IMR-90 (cell line): ENCODE data around the gene NCAM1. TPM values are rescaled to one million over a fixed set of nuclear protein-coding genes. Genes with fewer than 3 reads are reported as not detected.

Source experiments
- ATAC-seq: fragments of 200-7000 bp; cut with Tn5 transposase; 2 replicates; pipeline ENCODE4 v1.9.1; 2020; ENCODE audit warnings: low read depth, mild to moderate bottlenecking, moderate library complexity
- BruUV-seq: library from RNA; stranded (reverse); fragments of 400-500 nt; replicated peaks from 2 replicates; lab custom pipeline; 2021; lab: Mats Ljungman, UMichigan
- CTCF ChIA-PET: fragments of 300-600 bp; formaldehyde crosslinking; extraction: SDS; loops from one replicate; lab custom pipeline; 2021; ENCODE audit warnings: antibody characterized with exemption; lab: Yijun Ruan, JAX
- POLR2A ChIA-PET: fragments of 300-600 bp; sonication (Branson Sonifier 250); formaldehyde crosslinking; loops from one replicate; lab custom pipeline; 2022; ENCODE audit warnings: antibody characterized with exemption; ENCODE audit not compliant: unreplicated experiment; lab: Charles Lee
- DNase-seq: peaks from one replicate; pipeline ENCODE4 v3.0.0; 2013
- H2AFZ ChIP-seq: replicated peaks from 2 replicates; pipeline ENCODE3; 2013; ENCODE audit warnings: low read length, mild to moderate bottlenecking; ENCODE audit not compliant: poor library complexity
- H2AK5ac ChIP-seq: 2 replicates; pipeline ENCODE4 v1.6.1; 2013; ENCODE audit warnings: low read depth, low read length, inconsistent platforms
- H2AK9ac ChIP-seq: replicated peaks from 2 replicates; pipeline ENCODE3; 2013; ENCODE audit warnings: mild to moderate bottlenecking, low read depth, low read length, moderate library complexity; ENCODE audit not compliant: poor library complexity
- H2BK120ac ChIP-seq: 2 replicates; pipeline ENCODE4 v1.6.1; 2013; ENCODE audit warnings: low read depth, low read length, inconsistent platforms
- H2BK15ac ChIP-seq: 3 replicates; pipeline ENCODE4 v1.6.1; 2013; ENCODE audit warnings: low read depth, low read length, inconsistent platforms
- H2BK20ac ChIP-seq: 2 replicates; pipeline ENCODE4 v1.6.1; 2013; ENCODE audit warnings: low read depth, mild to moderate bottlenecking, inconsistent platforms, low read length, moderate library complexity
- H2BK5ac ChIP-seq: 2 replicates; pipeline ENCODE4 v1.6.1; 2013; ENCODE audit warnings: mild to moderate bottlenecking, low read depth, low read length, inconsistent platforms; ENCODE audit not compliant: poor library complexity, severe bottlenecking
- H3K14ac ChIP-seq: replicated peaks from 2 replicates; pipeline ENCODE4 v1.6.1; 2013; ENCODE audit warnings: low read depth, low read length, inconsistent platforms
- H3K18ac ChIP-seq: 2 replicates; pipeline ENCODE4 v1.6.1; 2013; ENCODE audit warnings: low read depth, low read length, control low read depth
- H3K23ac ChIP-seq: 2 replicates; pipeline ENCODE4 v1.6.1; 2013; ENCODE audit warnings: low read depth, low read length, inconsistent platforms
- H3K27ac ChIP-seq: 2 replicates; pipeline ENCODE4 v1.5.1; 2013; ENCODE audit warnings: mild to moderate bottlenecking, control low read depth, low read length; ENCODE audit not compliant: insufficient read depth
- H3K27me3 ChIP-seq: 2 replicates; pipeline ENCODE4 v1.6.1; 2013; ENCODE audit warnings: low read length; ENCODE audit not compliant: control insufficient read depth, insufficient read depth
- H3K36me3 ChIP-seq: 2 replicates; pipeline ENCODE4 v1.6.1; 2013; ENCODE audit warnings: low read length, mixed read lengths; ENCODE audit not compliant: control insufficient read depth, insufficient read depth
- H3K4ac ChIP-seq: 2 replicates; pipeline ENCODE4 v1.6.1; 2013; ENCODE audit warnings: low read depth, low read length, inconsistent platforms
- H3K4me1 ChIP-seq: 2 replicates; pipeline ENCODE4 v1.6.1; 2013; ENCODE audit warnings: low read length, mixed read lengths; ENCODE audit not compliant: control insufficient read depth, insufficient read depth
- H3K4me2 ChIP-seq: 2 replicates; pipeline ENCODE4 v1.6.1; 2013; ENCODE audit warnings: low read depth, mild to moderate bottlenecking, control low read depth, low read length, moderate library complexity
- H3K4me3 ChIP-seq: 2 replicates; pipeline ENCODE4 v1.5.1; 2013; ENCODE audit warnings: low read depth, mild to moderate bottlenecking, control low read depth, low read length, moderate library complexity; ENCODE audit not compliant: insufficient read depth
- H3K56ac ChIP-seq: 2 replicates; pipeline ENCODE4 v1.6.1; 2013; ENCODE audit warnings: low read length, inconsistent platforms; ENCODE audit not compliant: insufficient read depth; ENCODE audit errors: extremely low read depth
- H3K79me1 ChIP-seq, 2 experiments: 2 replicates each; pipeline ENCODE4 v1.6.1; 2013; ENCODE audit warnings: low read length in 2 of 2, inconsistent platforms in 1 of 2, low read depth in 1 of 2
- H3K9ac ChIP-seq: 2 replicates; pipeline ENCODE4 v1.6.1; 2013; ENCODE audit warnings: low read depth, low read length, control low read depth
- H3K9me1 ChIP-seq: 2 replicates; pipeline ENCODE4 v1.6.1; 2013; ENCODE audit warnings: low read length, inconsistent platforms; ENCODE audit not compliant: insufficient read depth
- H3K9me3 ChIP-seq: 2 replicates; pipeline ENCODE4 v1.6.1; 2013; ENCODE audit warnings: low read length; ENCODE audit not compliant: control insufficient read depth, insufficient read depth
- H4K20me1 ChIP-seq: 2 replicates; pipeline ENCODE4 v1.6.1; 2013; ENCODE audit warnings: low read length, inconsistent platforms; ENCODE audit not compliant: insufficient read depth
- H4K5ac ChIP-seq: 2 replicates; pipeline ENCODE4 v1.6.1; 2013; ENCODE audit warnings: mild to moderate bottlenecking, low read depth, low read length, control low read depth
- H4K8ac ChIP-seq, 2 experiments: 2 replicates each; pipeline ENCODE4 v1.6.1; 2013; ENCODE audit warnings: low read depth in 2 of 2, low read length in 2 of 2, control low read depth in 1 of 2, inconsistent platforms in 1 of 2
- H4K91ac ChIP-seq: 2 replicates; pipeline ENCODE4 v1.6.1; 2013; ENCODE audit warnings: low read depth, low read length, inconsistent platforms; ENCODE audit not compliant: insufficient read depth
- BHLHE40 ChIP-seq: fragments of 150-350 bp; IDR thresholded peaks from 2 replicates; pipeline ENCODE4 v1.6.1; 2016; ENCODE audit warnings: mild to moderate bottlenecking, low read depth, low read length
- CEBPB ChIP-seq: IDR thresholded peaks from 2 replicates; pipeline ENCODE4 v1.6.1; 2012; ENCODE audit warnings: low read depth, low read length, improper control_type of control experiment
- CTCF ChIP-seq: conservative IDR thresholded peaks from 2 replicates; pipeline ENCODE4 v1.5.1; 2012; ENCODE audit warnings: mild to moderate bottlenecking, low read depth, low read length, improper control_type of control experiment
- NFE2L2 ChIP-seq: fragments of 150-350 bp; IDR thresholded peaks from 2 replicates; pipeline ENCODE4 v1.6.1; 2016; ENCODE audit warnings: low read depth, mild to moderate bottlenecking, low read length
- POLR2A ChIP-seq: IDR thresholded peaks from 2 replicates; pipeline ENCODE4 v1.6.1; 2012; ENCODE audit warnings: mild to moderate bottlenecking, low read depth, low read length
- RAD21 ChIP-seq: IDR thresholded peaks from 2 replicates; pipeline ENCODE4 v1.6.1; 2012; ENCODE audit warnings: low read length, improper control_type of control experiment
- RCOR1 ChIP-seq: IDR thresholded peaks from 2 replicates; pipeline ENCODE4 v1.6.1; 2012; ENCODE audit warnings: mild to moderate bottlenecking, low read length, improper control_type of control experiment; ENCODE audit not compliant: insufficient replicate concordance
- RFX5 ChIP-seq: IDR thresholded peaks from 2 replicates; pipeline ENCODE4 v1.8.0; 2012; ENCODE audit warnings: low read depth, mild to moderate bottlenecking, low read length, moderate library complexity
- SMC3 ChIP-seq: fragments of 150-350 bp; IDR thresholded peaks from 2 replicates; pipeline ENCODE4 v1.6.1; 2016; ENCODE audit warnings: low read depth, mild to moderate bottlenecking, antibody characterized with exemption, low read length, moderate library complexity
- WGBS, 2 experiments: methylation state at CpG; one replicate each; pipeline versions ENCODE4 v1.1.5 to v1.1.7; 2013; ENCODE audit warnings: missing lambda C conversion rate in 2 of 2; ENCODE audit not compliant: insufficient read length in 1 of 2; ENCODE audit errors: extremely low coverage in 2 of 2; 5-methylcytosine and 5-hydroxymethylcytosine counted together
- dilution Hi-C: fragments of 300-500 bp; cut with HindIII; formaldehyde crosslinking; loops from one replicate; pipeline ENCODE4 v1.14.3; 2018; ENCODE audit warnings: low sequenced_read_pairs; ENCODE audit not compliant: unreplicated experiment
- in situ Hi-C: fragments of 300-500 bp; cut with MboI; formaldehyde crosslinking; loops from 3 replicates; pipeline ENCODE4 v1.14.3; 2019; ENCODE audit warnings: low sequenced_read_pairs, inconsistent platforms, mixed read lengths
- intact Hi-C: fragments of 100-400 bp; cut with micrococcal nuclease; formaldehyde crosslinking; loops from 2 replicates; pipeline ENCODE4 v1.10.0; 2022
- polyA plus RNA-seq, 3 experiments: library from polyadenylated mRNA; depleted of rRNA; stranded (reverse); fragments of >200 nt; gene quantifications; 2 replicates each; pipeline ENCODE4 v1.2.3, GENCODE V29; 2012; ENCODE audit warnings: low replicate concordance in 1 of 3
- total RNA-seq: library from RNA; depleted of rRNA; stranded (reverse); fragments of >200 nt; gene quantifications from 2 replicates; pipeline ENCODE4 v1.2.3, GENCODE V29; 2012
- TF ChIP-seq, protein P1 (sequence below): fragments of 150-350 bp; IDR thresholded peaks from 2 replicates; pipeline ENCODE4 v1.6.1; 2016; ENCODE audit warnings: low read depth, mild to moderate bottlenecking, low read length, moderate library complexity, borderline replicate concordance

The NCAM1 gene
- total and polyA plus RNA-seq, 2 of the 4 experiments (the other 2 are of a cell fraction), result 0.09 to 0.18 TPM

DNA sequence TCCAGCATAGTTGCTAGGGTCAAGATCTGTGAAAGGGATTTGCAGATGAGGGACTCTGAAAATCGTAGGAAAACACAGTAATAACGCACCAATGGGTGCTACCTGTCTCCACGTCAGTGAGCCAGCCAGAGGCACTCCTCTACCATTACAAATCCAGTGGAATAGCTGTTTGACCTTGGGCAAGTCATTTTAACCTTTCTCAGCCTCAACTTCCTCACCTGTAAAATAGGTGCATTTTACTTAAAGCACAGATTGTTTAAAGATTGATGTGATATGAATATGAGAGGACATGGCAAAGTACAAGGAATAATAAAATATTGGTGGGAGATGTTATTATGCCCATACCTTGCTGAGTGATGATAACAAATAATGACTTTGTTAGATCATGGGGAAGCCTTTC is 205.1 kb downstream of the NCAM1 start (continued):
- TF ChIP-seq, protein P1, sequence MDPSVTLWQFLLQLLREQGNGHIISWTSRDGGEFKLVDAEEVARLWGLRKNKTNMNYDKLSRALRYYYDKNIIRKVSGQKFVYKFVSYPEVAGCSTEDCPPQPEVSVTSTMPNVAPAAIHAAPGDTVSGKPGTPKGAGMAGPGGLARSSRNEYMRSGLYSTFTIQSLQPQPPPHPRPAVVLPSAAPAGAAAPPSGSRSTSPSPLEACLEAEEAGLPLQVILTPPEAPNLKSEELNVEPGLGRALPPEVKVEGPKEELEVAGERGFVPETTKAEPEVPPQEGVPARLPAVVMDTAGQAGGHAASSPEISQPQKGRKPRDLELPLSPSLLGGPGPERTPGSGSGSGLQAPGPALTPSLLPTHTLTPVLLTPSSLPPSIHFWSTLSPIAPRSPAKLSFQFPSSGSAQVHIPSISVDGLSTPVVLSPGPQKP, result no peak
- TF ChIP-seq POLR2A, result no peak

DNA sequence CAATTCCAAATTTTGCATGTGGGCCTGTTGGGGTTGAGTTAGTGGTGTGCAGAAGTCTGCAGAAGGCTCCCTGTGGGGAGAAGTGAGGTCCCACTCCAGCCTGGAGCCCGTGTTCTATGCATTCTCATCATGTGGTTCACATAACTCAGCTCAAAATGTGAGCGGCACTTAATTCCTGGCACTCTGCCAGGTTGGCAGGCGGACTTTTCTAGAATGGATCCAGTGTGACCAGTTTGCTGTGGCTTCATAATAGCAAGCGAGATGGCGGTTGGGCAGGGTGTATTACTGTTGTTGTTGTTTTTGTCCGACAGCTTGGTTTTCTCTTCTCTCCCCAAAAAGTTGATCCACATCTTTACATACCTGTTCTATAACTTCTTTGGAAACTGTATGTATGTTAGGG is 206.4 kb downstream of the NCAM1 start:
- Histone ChIP-seq H3K18ac (no peak overlapping the region), H4K5ac (no peak overlapping the region), H2AK9ac (no peak overlapping the region), H3K4me3 (no peak overlapping the region), H2BK15ac (no peak overlapping the region), H3K23ac (no peak overlapping the region), H3K79me1 (no peaks in the 10 kb centered on the region), H3K4me2 (no peak overlapping the region), H2BK20ac (no peak overlapping the region), H3K9me3 (0 out of 2 replicates have a peak, but pooled peaks cover 2% of the 10 kb centered on the region), H3K4ac (no peak overlapping the region), H3K14ac (no peak overlapping the region), H4K8ac (no peak overlapping the region), H4K91ac (no peak overlapping the region), H3K27me3 (no peaks in the 10 kb centered on the region), H3K9ac (no peak overlapping the region), H4K20me1 (no peaks in the 10 kb centered on the region), H2BK120ac (no peak overlapping the region), H3K36me3 (no peaks in the 10 kb centered on the region), H2AFZ (no peak overlapping the region), H3K9me1 (no peaks in the 10 kb centered on the region), H3K27ac (no peak overlapping the region), H3K56ac (no peak overlapping the region), H2BK5ac (no peak overlapping the region), H3K4me1 (no peaks in the 10 kb centered on the region), H2AK5ac (no peak overlapping the region)
- no CpG with 5 or more reads among the region's 6 CpGs for WGBS, 2 experiments
- dilution Hi-C loops (no loop called here), in situ Hi-C loops (no loop called here), intact Hi-C loops (no loop called here)
- TF ChIP-seq RCOR1, result no peak
- no peak for TF ChIP-seq RFX5
- no peak for TF ChIP-seq RAD21
- TF ChIP-seq CTCF, result no peak
- no peak for TF ChIP-seq POLR2A
- no peak for TF ChIP-seq CEBPB
- TF ChIP-seq, protein P1, result no peak
- no peak for TF ChIP-seq BHLHE40
- no peak for TF ChIP-seq NFE2L2
- no peak for TF ChIP-seq SMC3
- POLR2A ChIA-PET, result no interaction called here
- DNase-seq, result no peak
- CTCF ChIA-PET, result no interaction called here
- no TSS peak for BruUV-seq
- no peak for ATAC-seq
